Measurements from ENCODE around the gene UBE2F. TPM values are rescaled to one million over a fixed set of nuclear protein-coding genes. Genes with fewer than 3 reads are reported as not detected.

UBE2F gene
- total RNA-seq, 3 donors from 2014 or later = 62.6 to 66.9 (median 64.0) TPM

GRCh38 chr2:238004077-238004830 lies 37.4 kb downstream of the UBE2F start:
- TF ChIP-seq CTCF (IDR thresholded peaks at IDR 0.05) (no peak), POLR2A (IDR thresholded peaks at IDR 0.05) (no peak), POLR2AphosphoS5 (IDR thresholded peaks at IDR 0.05) (no peak)
- Histone ChIP-seq H3K4me1 (no peaks in the 10 kb centered on the region), H3K9me3 (peaks cover 0 to 7% of the 10 kb centered on the region in 2 donors), H3K36me3 (no peaks in the 10 kb centered on the region), H3K27me3 (no peaks in the 10 kb centered on the region), H3K27ac (no peak overlapping the region), H3K4me3 (no peak overlapping the region)
- no peak for DNase-seq (ENCODE audit: low spot score in 2 of 2)
- intact Hi-C loops (cut with DNase I; ENCODE audit: low total_unique reads) = no loop called here

DNA sequence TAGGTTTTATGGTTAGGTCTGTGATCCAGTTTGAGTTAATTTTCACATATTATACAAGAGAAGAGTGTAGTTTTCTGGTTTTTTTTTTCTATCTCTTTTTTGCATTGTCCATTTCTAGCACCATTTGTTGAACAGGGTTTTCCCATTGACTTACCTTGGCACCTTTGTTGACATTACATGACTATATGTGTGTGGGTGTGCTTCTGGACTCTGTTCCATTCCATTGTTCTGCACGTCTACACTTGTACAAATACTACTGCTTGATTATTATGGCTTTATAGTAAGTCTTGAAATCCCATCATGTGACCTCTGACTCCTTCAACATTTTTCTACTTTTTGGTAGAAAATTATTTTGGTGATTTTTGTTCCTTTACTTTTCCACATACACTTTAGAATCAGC lies 38.7 kb downstream of the UBE2F start:
- Histone ChIP-seq H3K27ac (no peak overlapping the region), H3K4me1 (no peaks in the 10 kb centered on the region), H3K27me3 (no peaks in the 10 kb centered on the region), H3K36me3 (no peaks in the 10 kb centered on the region), H3K4me3 (no peak overlapping the region), H3K9me3 (no peaks in the 10 kb centered on the region)
- intact Hi-C loops (cut with DNase I; ENCODE audit: low total_unique reads) = no loop called here
- TF ChIP-seq POLR2A (IDR thresholded peaks at IDR 0.05) = no peak
- TF ChIP-seq POLR2AphosphoS5 (IDR thresholded peaks at IDR 0.05) = no peak
- TF ChIP-seq CTCF (IDR thresholded peaks at IDR 0.05) = no peak
- DNase-seq (ENCODE audit: low spot score in 2 of 2) = no peak

- H3K9me3 ChIP-seq = no peaks in the 10 kb centered on the region
- no peaks in the 10 kb centered on the region for H3K36me3 ChIP-seq
- no peak for DNase-seq (ENCODE audit: low spot score in 2 of 2)
- H3K27me3 ChIP-seq = no peaks in the 10 kb centered on the region
- no peak for TF ChIP-seq CTCF (IDR thresholded peaks at IDR 0.05)
- no peak for TF ChIP-seq POLR2AphosphoS5 (IDR thresholded peaks at IDR 0.05)
- no peak for TF ChIP-seq POLR2A (IDR thresholded peaks at IDR 0.05)
- no peaks in the 10 kb centered on the region for H3K4me1 ChIP-seq
- H3K27ac ChIP-seq = no peak overlapping the region
- intact Hi-C loops (cut with DNase I; ENCODE audit: low total_unique reads) = no loop called here
- H3K4me3 ChIP-seq = no peak overlapping the region
Measured at GRCh38 chr2:238006510-238006909, 39.7 kb downstream of the UBE2F start.

- Histone ChIP-seq H3K4me1 (no peaks in the 10 kb centered on the region), H3K27ac (no peak overlapping the region), H3K9me3 (no peaks in the 10 kb centered on the region), H3K36me3 (no peaks in the 10 kb centered on the region), H3K4me3 (no peak overlapping the region), H3K27me3 (no peaks in the 10 kb centered on the region)
- intact Hi-C loops (cut with DNase I; ENCODE audit: low total_unique reads) = no loop called here
- no peak for TF ChIP-seq POLR2AphosphoS5 (IDR thresholded peaks at IDR 0.05)
- TF ChIP-seq CTCF (IDR thresholded peaks at IDR 0.05) = no peak
- no peak for TF ChIP-seq POLR2A (IDR thresholded peaks at IDR 0.05)
- DNase-seq (ENCODE audit: low spot score in 2 of 2) = no peak
Measured at GRCh38 chr2:238007924-238008323, 41.1 kb downstream of the UBE2F start.

DNA sequence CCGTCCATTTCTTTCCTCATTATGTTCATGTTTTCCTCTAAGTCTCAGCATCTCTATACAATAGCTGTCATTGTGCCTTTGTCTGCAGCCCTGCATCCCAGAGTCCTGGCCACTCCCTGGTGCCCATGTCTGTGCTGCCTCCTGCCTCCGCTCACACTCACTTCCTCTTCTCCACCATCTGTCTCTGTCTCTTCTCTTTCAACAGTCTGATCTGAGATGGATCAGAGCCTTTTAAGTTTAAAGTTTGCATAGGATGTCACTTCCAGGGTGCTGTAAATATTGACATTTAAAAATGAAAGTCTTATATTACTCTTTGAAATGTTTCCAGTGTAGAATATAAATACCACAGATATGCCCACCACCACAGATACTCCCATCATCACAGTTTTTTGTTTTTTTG lies 42.7 kb downstream of the UBE2F start:
- Histone ChIP-seq H3K4me3 (no peak overlapping the region), H3K36me3 (no peaks in the 10 kb centered on the region), H3K27me3 (no peaks in the 10 kb centered on the region), H3K9me3 (no peaks in the 10 kb centered on the region), H3K27ac (no peak overlapping the region), H3K4me1 (no peaks in the 10 kb centered on the region)
- intact Hi-C loops (cut with DNase I; ENCODE audit: low total_unique reads) = no loop called here
- DNase-seq (ENCODE audit: low spot score in 2 of 2) = no peak
- no peak for TF ChIP-seq CTCF (IDR thresholded peaks at IDR 0.05)
- no peak for TF ChIP-seq POLR2AphosphoS5 (IDR thresholded peaks at IDR 0.05)
- TF ChIP-seq POLR2A (IDR thresholded peaks at IDR 0.05) = no peak

Measured in breast epithelium (tissue), 4 donors.